ENCODE results near the gene TNRC6A.

- no peak for TF ChIP-seq TARDBP (IDR thresholded peaks at IDR 0.05)
- no peak for TF ChIP-seq PKNOX1 (IDR thresholded peaks at IDR 0.05)
These were observed 109.3 kb downstream of the TNRC6A start for GRCh38 chr16:24838554-24839266.
